ENCODE measurements around the gene TACO1.

DNA sequence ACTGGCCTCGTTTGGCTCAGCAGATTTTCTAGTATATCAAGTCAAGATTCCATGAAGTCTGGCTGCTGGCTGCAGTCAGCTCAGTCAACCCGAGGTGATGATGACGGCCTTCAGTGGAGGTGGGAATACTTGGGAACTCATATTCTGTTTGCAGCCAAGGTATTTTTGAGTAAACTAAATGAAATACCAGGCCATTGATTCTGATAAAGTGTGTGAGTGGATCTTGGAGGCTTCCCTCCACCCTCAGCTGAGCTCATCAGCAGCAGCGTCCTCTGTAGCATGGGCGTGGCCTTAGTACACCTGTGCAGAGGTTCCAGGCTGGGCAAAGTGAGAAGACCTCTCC lies 22.0 kb upstream of the TACO1 start:
- TF ChIP-seq, protein P1, sequence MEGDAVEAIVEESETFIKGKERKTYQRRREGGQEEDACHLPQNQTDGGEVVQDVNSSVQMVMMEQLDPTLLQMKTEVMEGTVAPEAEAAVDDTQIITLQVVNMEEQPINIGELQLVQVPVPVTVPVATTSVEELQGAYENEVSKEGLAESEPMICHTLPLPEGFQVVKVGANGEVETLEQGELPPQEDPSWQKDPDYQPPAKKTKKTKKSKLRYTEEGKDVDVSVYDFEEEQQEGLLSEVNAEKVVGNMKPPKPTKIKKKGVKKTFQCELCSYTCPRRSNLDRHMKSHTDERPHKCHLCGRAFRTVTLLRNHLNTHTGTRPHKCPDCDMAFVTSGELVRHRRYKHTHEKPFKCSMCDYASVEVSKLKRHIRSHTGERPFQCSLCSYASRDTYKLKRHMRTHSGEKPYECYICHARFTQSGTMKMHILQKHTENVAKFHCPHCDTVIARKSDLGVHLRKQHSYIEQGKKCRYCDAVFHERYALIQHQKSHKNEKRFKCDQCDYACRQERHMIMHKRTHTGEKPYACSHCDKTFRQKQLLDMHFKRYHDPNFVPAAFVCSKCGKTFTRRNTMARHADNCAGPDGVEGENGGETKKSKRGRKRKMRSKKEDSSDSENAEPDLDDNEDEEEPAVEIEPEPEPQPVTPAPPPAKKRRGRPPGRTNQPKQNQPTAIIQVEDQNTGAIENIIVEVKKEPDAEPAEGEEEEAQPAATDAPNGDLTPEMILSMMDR (IDR thresholded peaks at IDR 0.05 in 8 of 11, conservative IDR thresholded peaks at IDR 0.05 in 3 of 11): no peak
- no peak for TF ChIP-seq POLR2A (IDR thresholded peaks at IDR 0.05)
